Lower lobe of right lung (tissue), 2 donors: ENCODE measurements around the gene APOB. TPM values are rescaled to one million over a fixed set of nuclear protein-coding genes. Genes with fewer than 3 reads are reported as not detected.

Experiments
- ATAC-seq, 2 donors: fragments of 200-7000 bp; cut with Tn5 transposase; one replicate each; pipeline ENCODE4 v1.9.1; 2020 to 2022; ENCODE audit warnings: mild to moderate bottlenecking in 2 of 2, moderate library complexity in 2 of 2
- DNase-seq: peaks from one replicate; pipeline ENCODE4 v3.0.0-alpha.2; 2020
- H3K27ac ChIP-seq: fragments of 200-600 bp; one replicate; pipeline ENCODE4 v1.8.0; 2022
- H3K27me3 ChIP-seq: fragments of 200-600 bp; one replicate; pipeline ENCODE4 v1.8.0; 2022; ENCODE audit warnings: low read depth
- H3K36me3 ChIP-seq: fragments of 200-600 bp; one replicate; pipeline ENCODE4 v1.8.0; 2022; ENCODE audit warnings: mild to moderate bottlenecking
- H3K4me1 ChIP-seq: fragments of 200-600 bp; one replicate; pipeline ENCODE4 v1.8.0; 2022
- H3K4me3 ChIP-seq: fragments of 200-600 bp; one replicate; pipeline ENCODE4 v1.8.0; 2022; ENCODE audit warnings: mild to moderate bottlenecking
- H3K9me3 ChIP-seq: fragments of 200-600 bp; one replicate; pipeline ENCODE4 v1.8.0; 2022
- CTCF ChIP-seq: fragments of 200-600 bp; IDR thresholded peaks from one replicate; pipeline ENCODE4 v1.8.0; 2022; ENCODE audit warnings: antibody characterized with exemption, mild to moderate bottlenecking
- intact Hi-C: fragments of 100-400 bp; cut with DNase I; formaldehyde crosslinking; loops from one replicate; pipeline ENCODE4 v1.11.0; 2022
- total RNA-seq: library from RNA; stranded (reverse); fragmentation: NEBNext Ultra II Directional; extraction: Animal tissue kit (Norgen Biotek cat#: 25700); gene quantifications from one replicate; pipeline ENCODE4 v1.2.1, GENCODE V29; 2021
- donor health status: DM: no; HTN: yes; CAD: no; lungs with severe emphysema.

Gene APOB
- total RNA-seq, 1 donor from 2014 or later, result 0.53 TPM

DNA sequence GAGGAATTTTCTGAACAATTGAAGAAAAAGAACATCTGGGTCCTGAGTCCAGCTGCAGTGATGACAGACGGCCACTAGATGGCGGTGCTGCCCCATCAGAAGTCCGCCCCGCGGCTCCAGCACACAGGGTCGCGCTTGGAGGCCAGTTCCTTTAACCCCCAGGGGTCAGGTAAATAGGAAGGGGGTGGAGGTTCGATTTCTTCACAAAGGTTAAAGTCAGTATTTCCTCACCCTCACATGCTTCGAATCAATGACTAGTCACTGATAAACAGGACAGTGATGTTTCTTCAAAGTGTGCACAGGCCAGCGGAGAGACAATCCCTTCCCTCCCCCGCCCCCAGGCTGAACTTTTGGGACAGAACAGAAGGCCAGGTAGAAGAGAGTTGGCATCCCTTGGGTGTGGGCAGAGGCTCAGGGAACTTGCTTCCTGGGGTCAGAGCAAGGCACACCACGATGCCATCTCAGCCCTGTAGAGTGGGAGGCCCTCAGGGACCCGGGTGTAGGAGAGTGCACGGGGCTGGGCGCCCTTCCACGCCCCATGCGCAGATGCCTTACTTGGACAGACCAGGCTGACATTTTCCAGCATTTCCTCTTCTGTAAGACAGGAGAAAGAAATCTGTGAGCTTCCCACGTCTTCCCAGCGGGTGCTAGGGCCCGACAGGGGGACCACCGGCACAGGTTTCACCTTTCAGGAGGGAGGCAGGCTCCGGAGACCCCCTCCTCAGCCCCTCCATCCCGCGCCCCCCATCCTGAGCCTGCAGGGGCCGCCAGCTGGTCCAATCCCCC is 722 bp downstream of the APOB start:
- Histone ChIP-seq H3K36me3 (no peaks in the 10 kb centered on the region), H3K27ac (no peak overlapping the region), H3K27me3 (peaks cover 9% of the 10 kb centered on the region), H3K9me3 (no peaks in the 10 kb centered on the region), H3K4me3 (peak overlapping the region; percentile 2), H3K4me1 (peaks cover 21% of the 10 kb centered on the region)
- DNase-seq, result peak; percentile 73
- intact Hi-C loops, result no loop called here
- TF ChIP-seq CTCF, result peak; percentile 99
- peak; percentile 68 to 76 for ATAC-seq

GRCh38 chr2:21042708-21042957 is 1.2 kb downstream of the APOB start:
- H3K27ac ChIP-seq, result no peak overlapping the region
- TF ChIP-seq CTCF, result no peak
- intact Hi-C loops, result no loop called here
- no peak overlapping the region for H3K4me3 ChIP-seq
- no peak for ATAC-seq
- H3K4me1 ChIP-seq, result peaks cover 21% of the 10 kb centered on the region
- peaks cover 9% of the 10 kb centered on the region for H3K27me3 ChIP-seq
- H3K36me3 ChIP-seq, result no peaks in the 10 kb centered on the region
- no peaks in the 10 kb centered on the region for H3K9me3 ChIP-seq
- DNase-seq, result no peak

- peaks cover 21% of the 10 kb centered on the region for H3K4me1 ChIP-seq
- DNase-seq, result no peak
- H3K27me3 ChIP-seq, result peaks cover 9% of the 10 kb centered on the region
- no peaks in the 10 kb centered on the region for H3K9me3 ChIP-seq
- intact Hi-C loops, result no loop called here
- no peak for ATAC-seq
- no peak overlapping the region for H3K27ac ChIP-seq
- H3K36me3 ChIP-seq, result no peaks in the 10 kb centered on the region
- TF ChIP-seq CTCF, result no peak
- H3K4me3 ChIP-seq, result no peak overlapping the region
These were observed 1.7 kb downstream of the APOB start for GRCh38 chr2:21041943-21042707.

DNA sequence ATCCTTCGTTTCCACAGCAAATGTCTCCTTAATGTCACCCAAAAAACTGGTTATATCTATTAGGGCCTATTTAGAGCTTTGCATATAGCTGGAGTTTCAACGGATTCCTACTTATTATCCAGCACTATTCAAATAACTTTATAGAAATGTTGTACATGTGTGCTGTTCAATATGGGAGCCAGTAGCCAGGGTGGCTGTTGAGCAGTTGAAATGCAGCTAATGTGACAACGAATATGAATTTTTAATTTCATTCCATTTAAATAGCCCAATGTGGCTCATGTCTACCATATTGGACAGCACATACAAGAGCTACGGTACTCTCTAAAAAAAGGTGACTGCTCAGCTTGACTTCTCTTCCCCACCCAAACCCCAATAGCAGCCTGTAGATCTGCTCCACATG is 2.4 kb downstream of the APOB start:
- no peaks in the 10 kb centered on the region for H3K9me3 ChIP-seq
- H3K27ac ChIP-seq, result no peak overlapping the region
- intact Hi-C loops, result no loop called here
- DNase-seq (no peak), ATAC-seq (no peak)
- H3K36me3 ChIP-seq, result no peaks in the 10 kb centered on the region
- peaks cover 9% of the 10 kb centered on the region for H3K27me3 ChIP-seq
- no peak for TF ChIP-seq CTCF
- no peak overlapping the region for H3K4me3 ChIP-seq
- H3K4me1 ChIP-seq, result peaks cover 21% of the 10 kb centered on the region

DNA sequence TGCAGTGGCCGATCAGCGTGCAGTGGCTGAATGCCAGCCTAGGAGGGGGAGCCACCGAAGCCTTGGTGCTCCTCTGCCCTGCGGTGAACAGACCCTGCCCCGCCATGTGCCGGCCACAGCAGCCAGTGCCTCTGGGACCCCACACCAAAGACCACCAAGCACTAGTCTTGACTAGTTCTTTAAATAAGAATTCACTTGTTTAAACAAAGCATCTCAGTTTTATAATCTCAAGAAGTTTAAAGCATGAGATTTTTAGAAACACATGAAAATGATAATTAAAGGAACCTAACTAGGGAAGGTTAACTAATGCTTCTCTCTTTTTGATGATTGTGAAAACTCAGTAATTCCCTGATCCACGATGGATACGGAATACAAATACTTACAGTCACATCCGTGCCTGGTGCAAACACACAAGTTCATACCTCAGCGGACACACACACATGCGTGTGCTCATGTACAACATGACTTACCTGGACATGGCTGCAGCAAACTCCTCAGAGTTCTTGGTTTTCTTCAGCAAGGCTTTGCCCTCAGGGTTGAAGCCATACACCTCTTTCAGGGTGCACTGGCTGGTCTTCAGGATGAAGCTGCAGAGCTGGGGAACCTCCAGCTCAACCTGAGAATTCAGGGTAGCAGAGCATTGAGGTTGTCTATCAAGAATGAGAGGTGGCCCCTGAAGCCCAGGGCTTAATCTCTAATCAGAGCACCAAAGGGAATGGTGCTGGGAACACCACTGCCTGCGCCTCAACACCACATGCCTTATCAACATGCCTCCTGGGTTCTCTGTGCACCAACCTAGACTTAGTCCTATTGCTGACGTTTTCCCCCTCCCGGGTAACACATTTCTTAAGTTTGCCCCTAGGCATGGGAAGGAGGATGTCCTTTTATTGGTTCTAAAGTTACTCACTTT is 3.1 kb downstream of the APOB start:
- no peak for TF ChIP-seq CTCF
- H3K4me3 ChIP-seq, result no peak overlapping the region
- peaks cover 9% of the 10 kb centered on the region for H3K27me3 ChIP-seq
- H3K27ac ChIP-seq, result no peak overlapping the region
- intact Hi-C loops, result no loop called here
- DNase-seq (no peak), ATAC-seq (no peak)
- H3K9me3 ChIP-seq, result no peaks in the 10 kb centered on the region
- H3K36me3 ChIP-seq, result no peaks in the 10 kb centered on the region
- peaks cover 21% of the 10 kb centered on the region for H3K4me1 ChIP-seq
